PFSK-1 (cell line): Measurements from ENCODE around the gene CTNNA3.

Source experiments
- FOXP2 ChIP-seq: optimal IDR thresholded peaks from 2 replicates; pipeline ENCODE3; 2011; ENCODE audit warnings: borderline replicate concordance, control low read depth, inconsistent platforms; ENCODE audit not compliant: insufficient read depth; ENCODE audit errors: extremely low read length, extremely low read depth
- POLR2AphosphoS5 ChIP-seq: IDR thresholded peaks from 2 replicates; pipeline ENCODE4 v1.6.1; 2012; ENCODE audit warnings: low read depth, mild to moderate bottlenecking, control low read depth, low read length, moderate library complexity
- REST ChIP-seq, 2 experiments: IDR thresholded peaks; 2 replicates each; pipeline versions ENCODE4 v1.6.1 to v1.8.0; 2011 to 2012; ENCODE audit warnings: low read depth in 2 of 2, low read length in 2 of 2, control low read depth in 1 of 2, inconsistent platforms in 1 of 2, mild to moderate bottlenecking in 1 of 2, moderate library complexity in 1 of 2; ENCODE audit not compliant: insufficient read depth in 1 of 2
- SIN3A ChIP-seq: IDR thresholded peaks from 2 replicates; pipeline ENCODE4 v1.6.1; 2012; ENCODE audit warnings: mild to moderate bottlenecking, low read length, moderate library complexity, borderline replicate concordance; ENCODE audit not compliant: insufficient read depth
- TAF1 ChIP-seq: IDR thresholded peaks from 2 replicates; pipeline ENCODE4 v1.6.1; 2012; ENCODE audit warnings: low read length, control low read depth, borderline replicate concordance; ENCODE audit not compliant: insufficient read depth

CTNNA3 gene

GRCh38 chr10:67259319-67259929 lies 436.6 kb downstream of the CTNNA3 start:
- no peak for TF ChIP-seq TAF1
- no peak for TF ChIP-seq REST (IDR thresholded peaks at IDR 0.05; ENCODE audit: insufficient read depth in 1 of 2, low read depth in 2 of 2, low read length in 2 of 2)
- TF ChIP-seq POLR2AphosphoS5: no peak
- TF ChIP-seq SIN3A: no peak
- no peak for TF ChIP-seq FOXP2

GRCh38 chr10:67257427-67258144 lies 438.4 kb downstream of the CTNNA3 start:
- no peak for TF ChIP-seq REST (IDR thresholded peaks at IDR 0.05; ENCODE audit: insufficient read depth in 1 of 2, low read depth in 2 of 2, low read length in 2 of 2)
- TF ChIP-seq SIN3A: no peak
- no peak for TF ChIP-seq TAF1
- TF ChIP-seq POLR2AphosphoS5: no peak
- TF ChIP-seq FOXP2: no peak

- no peak for TF ChIP-seq POLR2AphosphoS5
These were observed 439.0 kb downstream of the CTNNA3 start for GRCh38 chr10:67257018-67257417.

- TF ChIP-seq SIN3A (no peak), POLR2AphosphoS5 (no peak), TAF1 (no peak), REST (IDR thresholded peaks at IDR 0.05; ENCODE audit: insufficient read depth in 1 of 2, low read depth in 2 of 2, low read length in 2 of 2) (no peak), FOXP2 (no peak)
These were observed 445.3 kb downstream of the CTNNA3 start for GRCh38 chr10:67250686-67251085.

- TF ChIP-seq SIN3A (no peak), POLR2AphosphoS5 (no peak), FOXP2 (no peak), REST (IDR thresholded peaks at IDR 0.05; ENCODE audit: insufficient read depth in 1 of 2, low read depth in 2 of 2, low read length in 2 of 2) (no peak), TAF1 (no peak)
These were observed 449.9 kb downstream of the CTNNA3 start for GRCh38 chr10:67246066-67246555.
